Kidney (tissue), 14 donors: ENCODE results near the gene MRTFA. TPM values are rescaled to one million over a fixed set of nuclear protein-coding genes. Genes with fewer than 3 reads are reported as not detected.

Source experiments
- DNase-seq, 5 donors: peaks; one replicate each; pipeline ENCODE4 v3.0.0-alpha.2; 2013 to 2020
- FAIRE-seq: peaks from 2 replicates; lab custom pipeline; 2012; peaks lifted over from hg19 to GRCh38; lab: Jason Lieb, UNC
- H3K27ac ChIP-seq, 2 donors: one replicate each; pipeline ENCODE4 v1.7.0; 2013; ENCODE audit warnings: low read depth in 2 of 2, low read length in 2 of 2, inconsistent platforms in 1 of 2
- H3K27me3 ChIP-seq: one replicate; pipeline ENCODE4 v1.7.1; 2013; ENCODE audit warnings: low read length, inconsistent platforms; ENCODE audit not compliant: control insufficient read depth, insufficient read depth
- H3K36me3 ChIP-seq, 3 donors: one replicate each; pipeline versions ENCODE4 v1.7.0 to v1.7.1; 2013; ENCODE audit warnings: low read length in 3 of 3, control low read depth in 1 of 3, inconsistent platforms in 1 of 3; ENCODE audit not compliant: insufficient read depth in 3 of 3, control insufficient read depth in 2 of 3
- H3K4me1 ChIP-seq, 3 donors: one replicate each; pipeline versions ENCODE4 v1.7.0 to v1.7.1; 2013; ENCODE audit warnings: low read length in 3 of 3, inconsistent platforms in 1 of 3, low read depth in 1 of 3; ENCODE audit not compliant: control insufficient read depth in 2 of 3, insufficient read depth in 2 of 3
- H3K4me3 ChIP-seq, 3 donors: one replicate each; pipeline versions ENCODE4 v1.7.0 to v1.8.1; 2013; ENCODE audit warnings: low read length in 3 of 3, control low read depth in 1 of 3, inconsistent platforms in 1 of 3
- H3K9ac ChIP-seq, 3 donors: one replicate each; pipeline versions ENCODE4 v1.7.0 to v1.7.1; 2013; ENCODE audit warnings: low read length in 3 of 3, control low read depth in 1 of 3, inconsistent platforms in 1 of 3
- H3K9me3 ChIP-seq, 3 donors: one replicate each; pipeline versions ENCODE4 v1.7.0 to v1.7.1; 2013; ENCODE audit warnings: low read length in 3 of 3, control low read depth in 1 of 3, inconsistent platforms in 1 of 3; ENCODE audit not compliant: control insufficient read depth in 2 of 3, insufficient read depth in 1 of 3
- CTCF ChIP-seq: IDR thresholded peaks from 3 replicates; pipeline ENCODE4 v1.5.1; 2012; ENCODE audit warnings: mild to moderate bottlenecking, moderate library complexity, borderline replicate concordance; ENCODE audit not compliant: insufficient read depth; ENCODE audit errors: extremely low read depth
- intact Hi-C: fragments of 100-400 bp; cut with DNase I; formaldehyde crosslinking; loops from one replicate; pipeline ENCODE4 v1.11.1; 2022
- polyA plus RNA-seq: library from polyadenylated mRNA; stranded (reverse); fragments of 350-450 nt; fragmentation: Illumina TruSeq; extraction: RNeasy Lipid Tissue Mini Kit (QIAGEN cat#74804); gene quantifications from one replicate; pipeline ENCODE4 v1.2.3, GENCODE V29; 2014; ENCODE audit warnings: low read depth, low replicate concordance; ENCODE audit not compliant: insufficient read depth
- total RNA-seq: library from RNA; stranded (reverse); fragmentation: NEBNext Ultra II Directional; extraction: Animal tissue kit (Norgen Biotek cat#: 25700); gene quantifications from one replicate; pipeline ENCODE4 v1.2.1, GENCODE V29; 2021
- donor health status: control.
- donor health status: control.
- donor health status: control.
- donor health status: control.
- donor health status: control.
- donor health status: DM: yes; HTN: yes; CAD: no.
- donor health status: Normal renal cell carcinoma (clear cell type).

MRTFA gene
- total and polyA plus RNA-seq, 2 donors from 2014 or later, result 12.5 to 59.9 TPM

GRCh38 chr22:40392618-40393017, 243.9 kb downstream of the MRTFA start:
- DNase-seq (no peak), FAIRE-seq (no peak)
- no peaks in the 10 kb centered on the region for H3K36me3 ChIP-seq
- no peak overlapping the region for H3K4me3 ChIP-seq
- peaks cover 0 to 5% (median 4%) of the 10 kb centered on the region in 3 donors for H3K4me1 ChIP-seq
- no peaks in the 10 kb centered on the region for H3K9me3 ChIP-seq
- no peak overlapping the region for H3K9ac ChIP-seq
- no peak for TF ChIP-seq CTCF
- intact Hi-C loops, result no loop called here
- no peak overlapping the region for H3K27ac ChIP-seq
- H3K27me3 ChIP-seq, result no peaks in the 10 kb centered on the region

GRCh38 chr22:40391417-40391816, 245.1 kb downstream of the MRTFA start:
- no peak for FAIRE-seq

GRCh38 chr22:40388231-40388630, 248.3 kb downstream of the MRTFA start:
- TF ChIP-seq CTCF, result no peak
- no peak overlapping the region for H3K27ac ChIP-seq
- FAIRE-seq, result no peak
- H3K36me3 ChIP-seq, result no peaks in the 10 kb centered on the region
- H3K4me3 ChIP-seq, result no peak overlapping the region
- H3K27me3 ChIP-seq, result no peaks in the 10 kb centered on the region
- intact Hi-C loops, result no loop called here
- H3K4me1 ChIP-seq, result peaks cover 0 to 2% (median 0%) of the 10 kb centered on the region in 3 donors
- no peaks in the 10 kb centered on the region for H3K9me3 ChIP-seq
- H3K9ac ChIP-seq, result no peak overlapping the region
- DNase-seq, result no peak

More at GRCh38 chr22:40391417-40391816, 245.1 kb downstream of the MRTFA start:
- no peaks in the 10 kb centered on the region for H3K36me3 ChIP-seq
- no peak overlapping the region for H3K27ac ChIP-seq
- intact Hi-C loops, result no loop called here
- peaks cover 0 to 2% (median under 1%) of the 10 kb centered on the region in 3 donors for H3K4me1 ChIP-seq
- H3K9ac ChIP-seq, result no peak overlapping the region
- TF ChIP-seq CTCF, result no peak
- H3K4me3 ChIP-seq, result no peak overlapping the region
- H3K27me3 ChIP-seq, result no peaks in the 10 kb centered on the region
- H3K9me3 ChIP-seq, result no peaks in the 10 kb centered on the region
- no peak for DNase-seq

GRCh38 chr22:40387746-40388145, 248.8 kb downstream of the MRTFA start:
- no peak for TF ChIP-seq CTCF
- no peaks in the 10 kb centered on the region for H3K9me3 ChIP-seq
- peaks cover 0 to 2% (median 0%) of the 10 kb centered on the region in 3 donors for H3K4me1 ChIP-seq
- no peak overlapping the region for H3K27ac ChIP-seq
- H3K27me3 ChIP-seq, result no peaks in the 10 kb centered on the region
- H3K36me3 ChIP-seq, result no peaks in the 10 kb centered on the region
- intact Hi-C loops, result no loop called here
- H3K4me3 ChIP-seq, result no peak overlapping the region
- H3K9ac ChIP-seq, result no peak overlapping the region
- DNase-seq, result peak in 1 of 5 donors; percentile 47
- FAIRE-seq, result no peak
